LNCAP (cell line): ENCODE results near the gene EXOSC5.

Experiments
- TF ChIP-seq, protein P1 (sequence below): fragments of 450-650 bp; IDR thresholded peaks from 2 replicates; pipeline ENCODE4 v1.5.1; 2017; ENCODE audit warnings: mild to moderate bottlenecking

Gene EXOSC5

DNA sequence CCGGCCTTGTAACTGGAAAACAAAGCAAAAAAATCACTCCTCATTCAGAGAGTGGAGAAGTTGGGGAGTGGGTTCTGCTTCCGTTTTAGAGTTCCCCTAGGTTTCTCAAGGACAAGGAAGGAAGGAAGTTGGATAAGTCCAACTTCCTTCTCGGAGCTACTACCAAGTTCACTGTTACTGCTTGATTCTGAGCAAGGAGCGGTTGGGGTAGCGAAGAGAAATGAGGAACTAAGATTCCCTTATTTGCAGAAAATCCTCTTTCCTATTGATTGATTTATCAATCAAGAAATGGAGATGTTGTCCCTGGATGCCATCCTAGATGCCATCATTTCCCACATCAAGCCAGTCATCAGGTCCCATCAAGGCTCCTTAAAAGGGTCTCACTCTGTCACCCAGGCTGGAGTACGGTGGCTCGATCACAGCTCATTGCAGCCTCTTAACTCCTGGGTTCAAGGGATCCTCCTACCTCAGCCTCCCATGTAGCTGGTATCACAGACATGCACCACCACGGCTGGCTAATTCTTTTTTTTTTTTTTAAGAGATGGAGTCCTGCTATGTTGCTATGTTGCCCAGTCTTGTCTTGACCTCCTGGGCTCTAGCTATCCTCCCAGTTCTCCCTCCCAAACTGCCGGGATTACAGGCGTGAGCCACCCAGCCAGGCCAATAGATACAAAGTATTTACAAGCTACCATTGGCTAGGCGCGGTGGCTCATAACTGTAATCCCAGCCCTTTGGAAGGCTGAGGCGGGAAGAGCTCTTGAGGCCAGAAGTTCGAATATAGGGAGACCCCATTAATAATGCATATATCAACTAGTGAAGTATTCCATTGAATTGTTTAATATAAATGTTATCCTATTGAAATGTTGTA, 32.4 kb downstream of the EXOSC5 start:
- TF ChIP-seq, protein P1, sequence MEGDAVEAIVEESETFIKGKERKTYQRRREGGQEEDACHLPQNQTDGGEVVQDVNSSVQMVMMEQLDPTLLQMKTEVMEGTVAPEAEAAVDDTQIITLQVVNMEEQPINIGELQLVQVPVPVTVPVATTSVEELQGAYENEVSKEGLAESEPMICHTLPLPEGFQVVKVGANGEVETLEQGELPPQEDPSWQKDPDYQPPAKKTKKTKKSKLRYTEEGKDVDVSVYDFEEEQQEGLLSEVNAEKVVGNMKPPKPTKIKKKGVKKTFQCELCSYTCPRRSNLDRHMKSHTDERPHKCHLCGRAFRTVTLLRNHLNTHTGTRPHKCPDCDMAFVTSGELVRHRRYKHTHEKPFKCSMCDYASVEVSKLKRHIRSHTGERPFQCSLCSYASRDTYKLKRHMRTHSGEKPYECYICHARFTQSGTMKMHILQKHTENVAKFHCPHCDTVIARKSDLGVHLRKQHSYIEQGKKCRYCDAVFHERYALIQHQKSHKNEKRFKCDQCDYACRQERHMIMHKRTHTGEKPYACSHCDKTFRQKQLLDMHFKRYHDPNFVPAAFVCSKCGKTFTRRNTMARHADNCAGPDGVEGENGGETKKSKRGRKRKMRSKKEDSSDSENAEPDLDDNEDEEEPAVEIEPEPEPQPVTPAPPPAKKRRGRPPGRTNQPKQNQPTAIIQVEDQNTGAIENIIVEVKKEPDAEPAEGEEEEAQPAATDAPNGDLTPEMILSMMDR, result no peak

DNA sequence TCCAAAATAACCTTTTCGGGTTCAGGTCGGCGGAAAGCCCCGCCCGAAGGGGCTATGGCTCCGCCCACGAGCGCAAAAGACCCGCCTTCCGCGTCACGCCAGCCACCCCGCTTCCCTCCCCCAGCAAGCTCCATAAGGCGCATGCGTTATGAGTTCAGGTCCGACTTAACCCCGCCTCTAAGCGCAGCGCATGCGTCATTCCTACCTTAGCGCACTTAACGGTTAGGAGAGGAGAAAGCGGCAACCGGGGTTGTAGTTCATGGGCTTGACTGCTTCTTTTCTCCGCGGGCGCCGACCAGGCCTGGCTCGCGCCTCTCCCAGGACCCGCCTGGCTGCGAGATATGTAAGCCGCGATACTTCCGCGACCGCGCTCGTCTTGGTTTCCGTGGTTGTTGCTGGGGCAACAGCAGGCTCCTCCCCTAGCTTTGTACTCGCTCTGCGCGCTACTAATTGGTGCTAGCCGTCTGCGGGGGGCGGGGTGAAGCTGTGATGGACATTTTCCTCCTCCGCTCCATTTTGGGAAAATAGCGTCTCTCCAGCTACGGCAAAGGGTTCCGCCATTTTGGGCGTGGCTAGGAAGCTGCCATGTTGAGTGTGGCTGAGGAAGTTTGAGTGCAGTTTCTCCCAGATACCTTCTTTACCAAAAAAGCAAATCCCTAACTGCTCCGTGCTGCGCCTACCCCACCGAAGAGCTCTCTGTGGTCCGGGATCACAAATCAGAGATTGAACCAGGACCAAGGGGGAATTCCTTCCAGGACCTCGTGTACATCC, 33.2 kb downstream of the EXOSC5 start, which contains the start of gene B9D2:
B9D2 (minus strand) TSS at position 397 of the 771 bp plus-strand sequence. CDS start 630 bp downstream, outside the sequence.
- TF ChIP-seq, protein P1, result no peak

DNA sequence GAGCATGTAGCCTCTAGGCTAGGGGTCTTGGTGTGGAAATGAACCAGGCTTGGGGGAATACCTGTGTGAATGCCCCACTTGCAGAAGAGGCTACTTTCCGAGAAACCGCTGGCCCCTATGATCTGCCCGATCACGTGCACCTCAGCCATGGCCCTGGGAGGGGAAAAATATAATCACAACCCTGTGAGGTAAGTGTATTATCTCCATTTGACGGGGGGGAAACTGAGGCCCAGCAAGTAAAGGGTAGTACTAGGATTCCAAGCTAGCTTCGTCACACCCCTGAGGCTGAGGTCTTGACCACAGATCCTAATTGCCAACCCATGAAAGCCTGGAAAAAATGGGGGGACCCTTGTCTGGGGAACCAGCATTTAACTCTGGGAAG, 33.8 kb downstream of the EXOSC5 start:
- TF ChIP-seq, protein P1, result no peak

DNA sequence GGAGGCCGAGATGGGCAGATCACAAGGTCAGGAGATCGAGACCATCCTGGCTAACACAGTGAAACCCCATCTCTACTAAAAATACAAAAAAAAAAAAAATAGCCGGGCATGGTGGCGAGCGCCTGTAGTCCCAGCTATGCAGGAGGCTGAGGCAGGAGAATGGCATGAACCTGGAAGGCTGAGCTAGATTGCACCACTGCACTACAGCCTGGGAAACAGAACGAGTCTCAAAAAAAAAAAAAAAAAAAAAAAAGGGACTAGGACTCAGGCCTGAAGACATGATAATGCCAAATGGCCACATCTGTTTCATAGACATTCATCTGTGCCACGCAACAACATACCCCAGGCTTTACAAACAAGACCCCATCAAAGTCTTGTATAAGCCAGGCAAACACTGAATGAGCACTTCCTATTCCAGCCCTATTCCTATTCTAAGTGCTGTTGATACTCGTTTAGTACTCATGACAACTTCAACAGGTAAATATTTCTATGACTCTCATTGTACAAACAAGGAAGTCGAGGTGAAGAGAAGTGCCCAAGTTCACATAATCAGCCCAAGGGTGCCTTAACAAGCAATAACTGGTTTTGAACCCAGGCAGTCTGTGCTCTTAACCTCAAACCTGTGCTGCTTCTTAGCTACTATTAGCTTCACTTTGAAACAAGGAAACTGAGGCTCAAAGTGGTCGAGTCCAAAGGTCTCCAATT, 34.9 kb downstream of the EXOSC5 start:
- TF ChIP-seq, protein P1, result no peak

DNA sequence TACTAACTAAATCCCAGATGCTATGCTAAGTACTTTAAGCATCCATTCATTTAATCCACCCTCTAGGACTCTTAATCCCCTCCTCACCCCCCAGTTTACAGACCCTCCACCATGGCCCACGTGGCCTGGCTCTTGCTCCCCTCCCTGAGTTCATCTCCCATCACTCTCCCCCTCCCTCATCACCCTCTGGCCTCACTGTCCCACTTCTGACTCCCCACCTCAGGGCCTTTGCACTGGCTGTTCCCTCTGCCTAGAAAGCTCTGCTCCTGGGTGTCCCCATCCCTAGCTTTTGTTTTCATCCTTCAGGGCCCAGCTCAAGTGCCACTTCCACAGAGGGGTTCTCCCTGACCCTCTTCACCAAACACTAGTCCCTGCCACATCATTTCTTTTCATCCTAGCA, 37.4 kb downstream of the EXOSC5 start:
- TF ChIP-seq, protein P1, result no peak

DNA sequence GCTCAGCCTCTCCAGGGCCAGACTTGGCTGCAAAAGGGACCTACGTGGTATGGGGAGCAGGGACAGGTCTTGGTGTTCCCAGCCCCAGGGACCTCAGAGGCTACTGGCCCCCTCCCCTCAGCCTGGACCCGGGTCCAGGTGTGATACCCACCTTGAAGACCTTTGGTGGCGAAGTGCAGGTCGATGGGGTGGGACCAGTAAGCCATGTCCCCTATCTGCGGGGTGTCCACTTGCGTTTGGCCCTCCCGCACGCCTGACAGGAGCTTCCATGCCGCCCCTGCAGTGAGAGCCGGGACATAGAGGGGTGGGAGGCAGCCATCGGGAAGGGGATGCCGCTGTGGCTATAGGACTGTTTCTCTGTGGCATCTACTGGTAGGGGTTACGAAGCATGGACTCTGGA, 39.4 kb downstream of the EXOSC5 start:
- TF ChIP-seq, protein P1, result no peak

DNA sequence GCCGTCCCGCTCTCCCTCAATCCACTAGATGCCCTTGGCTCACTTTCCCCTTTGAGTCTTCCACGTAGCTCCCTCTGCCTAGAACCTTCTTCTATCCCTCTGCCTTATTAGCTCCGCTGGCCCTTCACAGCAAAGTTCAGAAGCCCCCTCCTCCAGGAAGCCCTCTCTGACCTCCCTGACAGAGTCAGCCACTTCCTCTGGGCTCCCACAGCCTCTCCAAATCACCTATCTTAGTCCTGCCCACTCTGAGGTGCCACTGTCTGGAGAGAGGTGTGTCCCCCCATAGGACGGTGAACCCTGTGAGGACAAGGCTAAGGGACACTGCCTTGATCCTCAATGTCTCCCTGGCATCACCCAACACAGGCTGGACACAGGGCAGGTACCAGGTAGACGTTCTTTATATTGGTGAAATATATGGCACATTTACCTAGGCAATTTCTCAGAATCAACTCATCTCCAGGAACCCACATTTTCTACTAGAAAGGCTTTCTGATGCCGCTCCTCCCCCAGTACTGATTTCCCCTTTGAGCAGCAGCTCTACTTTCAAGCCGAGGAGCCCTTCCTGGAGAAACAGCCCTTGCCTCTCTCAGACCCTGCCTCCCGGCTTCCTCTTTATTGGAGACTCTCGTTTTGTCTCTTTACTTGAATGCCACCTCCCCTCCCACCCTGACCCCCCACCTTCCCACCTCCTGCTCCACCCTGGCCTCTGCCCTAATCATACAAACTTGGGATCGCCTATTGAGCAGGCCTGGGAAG, 40.0 kb downstream of the EXOSC5 start:
- TF ChIP-seq, protein P1, result no peak
